Measurements from ENCODE around the gene PACSIN2. TPM values are rescaled to one million over a fixed set of nuclear protein-coding genes. Genes with fewer than 3 reads are reported as not detected.
A peak's percentile ranks its signal among the peaks of the same experiment; 100 is the strongest.

Gene PACSIN2
- total and polyA plus RNA-seq, 10 of the 15 experiments (the other 5 are each of a cell fraction or from before 2014, with no cell fraction given) = 0.93 to 78.7 (median 46.8) TPM

DNA sequence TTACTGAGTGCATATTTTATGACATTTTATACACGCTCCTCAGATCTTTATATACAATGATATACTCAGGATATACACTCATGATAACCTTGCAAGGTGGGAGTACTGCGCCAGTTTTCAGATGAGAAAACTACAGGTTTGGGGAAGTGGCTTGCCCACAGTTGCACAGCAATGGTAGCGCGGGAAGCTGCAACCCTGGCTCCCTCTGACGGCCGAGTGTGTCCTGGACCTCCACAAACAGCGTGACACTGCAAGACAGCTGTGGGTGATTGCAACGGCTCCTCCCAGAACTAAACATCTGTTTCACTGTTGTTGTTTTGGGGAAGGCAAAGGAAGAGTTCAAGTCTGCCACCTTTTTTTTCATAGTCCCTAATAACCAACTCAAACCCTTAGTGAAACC is 47.0 kb downstream of the PACSIN2 start (continued):
- TF ChIP-seq SMAD1 (IDR thresholded peaks at IDR 0.05; ENCODE audit: low read depth, partially characterized antibody) (no peak), HDGF (IDR thresholded peaks at IDR 0.05) (no peak), NFYA (IDR thresholded peaks at IDR 0.05; ENCODE audit: borderline replicate concordance, low read depth, low read length) (no peak), MEF2A (IDR thresholded peaks at IDR 0.05; ENCODE audit: insufficient read depth, low read depth, low read length) (no peak), CHD1 (IDR thresholded peaks at IDR 0.05; ENCODE audit: low read depth, low read length) (no peak), NBN (IDR thresholded peaks at IDR 0.05) (0 out of 2 replicates have a peak, but pooled peaks have one; percentile 19), IRF5 (IDR thresholded peaks at IDR 0.05; ENCODE audit: borderline replicate concordance) (no peak), RAD51 (IDR thresholded peaks at IDR 0.05) (no peak), SIN3A (IDR thresholded peaks at IDR 0.05; ENCODE audit: low read depth, low read length) (no peak), ZBED1 (IDR thresholded peaks at IDR 0.05; ENCODE audit: borderline replicate concordance) (no peak), ZNF217 (IDR thresholded peaks at IDR 0.05) (no peak), SP1 (IDR thresholded peaks at IDR 0.05; ENCODE audit: low read depth, low read length) (no peak), SMARCA5 (IDR thresholded peaks at IDR 0.05) (peak; percentile 76; the same call in 1 of the 2 replicates), MYB (IDR thresholded peaks at IDR 0.05; ENCODE audit: borderline replicate concordance, low read depth, low read length) (no peak), SPI1 (IDR thresholded peaks at IDR 0.05; ENCODE audit: borderline replicate concordance, insufficient read depth, low read depth, low read length) (peak; percentile 81), SREBF2 (IDR thresholded peaks at IDR 0.05; ENCODE audit: low read length) (no peak), TCF12 (IDR thresholded peaks at IDR 0.05; ENCODE audit: low read depth, low read length) (peak; percentile 52; the same call in 1 of the 2 replicates), NKRF (conservative IDR thresholded peaks at IDR 0.05) (no peak), BHLHE40 (IDR thresholded peaks at IDR 0.05; ENCODE audit: borderline replicate concordance in 1 of 2, low read depth in 2 of 2, low read length in 1 of 2) (0 out of 4 replicates have a peak, but pooled peaks of 1 of the 2 experiments have one; percentile 12), POLR2A (IDR thresholded peaks at IDR 0.05; ENCODE audit: low read depth, low read length) (no peak), MXI1 (IDR thresholded peaks at IDR 0.05; ENCODE audit: low read depth, low read length) (0 out of 2 replicates have a peak, but pooled peaks have one; percentile 28), CTCF (IDR thresholded peaks at IDR 0.05 in 2 of 3, conservative IDR thresholded peaks at IDR 0.05 in 1 of 3; ENCODE audit: control insufficient read depth in 2 of 3, extremely low read depth in 1 of 3, insufficient read depth in 1 of 3, low read depth in 3 of 3, low read length in 3 of 3) (peak; percentile 48 to 86 (median 61)), MLLT1 (IDR thresholded peaks at IDR 0.05) (no peak), NR2C1 (IDR thresholded peaks at IDR 0.05) (no peak), CREM (IDR thresholded peaks at IDR 0.05; ENCODE audit: low read depth) (no peak)
- TF ChIP-seq, protein P1, sequence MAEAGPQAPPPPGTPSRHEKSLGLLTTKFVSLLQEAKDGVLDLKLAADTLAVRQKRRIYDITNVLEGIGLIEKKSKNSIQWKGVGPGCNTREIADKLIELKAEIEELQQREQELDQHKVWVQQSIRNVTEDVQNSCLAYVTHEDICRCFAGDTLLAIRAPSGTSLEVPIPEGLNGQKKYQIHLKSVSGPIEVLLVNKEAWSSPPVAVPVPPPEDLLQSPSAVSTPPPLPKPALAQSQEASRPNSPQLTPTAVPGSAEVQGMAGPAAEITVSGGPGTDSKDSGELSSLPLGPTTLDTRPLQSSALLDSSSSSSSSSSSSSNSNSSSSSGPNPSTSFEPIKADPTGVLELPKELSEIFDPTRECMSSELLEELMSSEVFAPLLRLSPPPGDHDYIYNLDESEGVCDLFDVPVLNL (IDR thresholded peaks at IDR 0.05; ENCODE audit: low read depth, low read length) = no peak

All from GM12878 (cell line).